ENCODE results near the gene NDOR1.
"Not testable (repeated sequence)": the region's sequence is repeated elsewhere in the genome, so short reads cannot be mapped to it uniquely, and the experiment has no call there.

The NDOR1 gene

GRCh38 chr9:137236936-137237421 is 31.5 kb downstream of the NDOR1 start:
- no peak for DNase-seq
- in situ Hi-C loops (cut with MboI; ENCODE audit: low pct_unique_long_range_greater_than_20kb, low sequenced_read_pairs) = no loop called here

- no peak for DNase-seq
- in situ Hi-C loops (cut with MboI; ENCODE audit: low pct_unique_long_range_greater_than_20kb, low sequenced_read_pairs) = no loop called here
Measured at GRCh38 chr9:137237759-137238726, 32.5 kb downstream of the NDOR1 start.

GRCh38 chr9:137239541-137240200 is 34.2 kb downstream of the NDOR1 start:
- in situ Hi-C loops (cut with MboI; ENCODE audit: low pct_unique_long_range_greater_than_20kb, low sequenced_read_pairs); DNase-seq: not testable (repeated sequence)

GRCh38 chr9:137240318-137240840 is 34.9 kb downstream of the NDOR1 start:
- in situ Hi-C loops (cut with MboI; ENCODE audit: low pct_unique_long_range_greater_than_20kb, low sequenced_read_pairs) = no loop called here
- no peak for DNase-seq

- peak; percentile 100 for DNase-seq
- in situ Hi-C loops (cut with MboI; ENCODE audit: low pct_unique_long_range_greater_than_20kb, low sequenced_read_pairs) = no loop called here
Measured at GRCh38 chr9:137240841-137241489, 35.5 kb downstream of the NDOR1 start, which contains the start of gene TUBB4B. Gene TUBB4B (plus strand): TSS chr9:137241287. CDS start chr9:137241361, 74 bp downstream.

- no peak for DNase-seq
- in situ Hi-C loops (cut with MboI; ENCODE audit: low pct_unique_long_range_greater_than_20kb, low sequenced_read_pairs) = no loop called here
Measured at GRCh38 chr9:137241490-137242268, 36.2 kb downstream of the NDOR1 start.

- in situ Hi-C loops (cut with MboI; ENCODE audit: low pct_unique_long_range_greater_than_20kb, low sequenced_read_pairs) = no loop called here
- DNase-seq = no peak
Measured at GRCh38 chr9:137242269-137243203, 37.0 kb downstream of the NDOR1 start.

GRCh38 chr9:137243266-137243625 is 37.7 kb downstream of the NDOR1 start:
- DNase-seq; in situ Hi-C loops (cut with MboI; ENCODE audit: low pct_unique_long_range_greater_than_20kb, low sequenced_read_pairs): not testable (repeated sequence)

- DNase-seq = peak; percentile 53
- in situ Hi-C loops (cut with MboI; ENCODE audit: low pct_unique_long_range_greater_than_20kb, low sequenced_read_pairs) = no loop called here
Measured at GRCh38 chr9:137243626-137244485, 38.4 kb downstream of the NDOR1 start.

- in situ Hi-C loops (cut with MboI; ENCODE audit: low pct_unique_long_range_greater_than_20kb, low sequenced_read_pairs) = no loop called here
- no peak for DNase-seq
Measured at GRCh38 chr9:137244486-137245449, 39.3 kb downstream of the NDOR1 start.

- no peak for DNase-seq
- in situ Hi-C loops (cut with MboI; ENCODE audit: low pct_unique_long_range_greater_than_20kb, low sequenced_read_pairs) = no loop called here
Measured at GRCh38 chr9:137245450-137246421, 40.2 kb downstream of the NDOR1 start.

GRCh38 chr9:137247135-137247915 is 41.8 kb downstream of the NDOR1 start:
- no peak for DNase-seq
- in situ Hi-C loops (cut with MboI; ENCODE audit: low pct_unique_long_range_greater_than_20kb, low sequenced_read_pairs) = no loop called here

- no peak for DNase-seq
- in situ Hi-C loops (cut with MboI; ENCODE audit: low pct_unique_long_range_greater_than_20kb, low sequenced_read_pairs) = no loop called here
Measured at GRCh38 chr9:137247916-137248175, 42.3 kb downstream of the NDOR1 start.
